ENCODE measurements around the gene STAM. TPM values are rescaled to one million over a fixed set of nuclear protein-coding genes. Genes with fewer than 3 reads are reported as not detected.

Gene STAM
- total RNA-seq, 6 donors from 2014 or later: 18.9 to 85.1 (median 31.2) TPM

DNA sequence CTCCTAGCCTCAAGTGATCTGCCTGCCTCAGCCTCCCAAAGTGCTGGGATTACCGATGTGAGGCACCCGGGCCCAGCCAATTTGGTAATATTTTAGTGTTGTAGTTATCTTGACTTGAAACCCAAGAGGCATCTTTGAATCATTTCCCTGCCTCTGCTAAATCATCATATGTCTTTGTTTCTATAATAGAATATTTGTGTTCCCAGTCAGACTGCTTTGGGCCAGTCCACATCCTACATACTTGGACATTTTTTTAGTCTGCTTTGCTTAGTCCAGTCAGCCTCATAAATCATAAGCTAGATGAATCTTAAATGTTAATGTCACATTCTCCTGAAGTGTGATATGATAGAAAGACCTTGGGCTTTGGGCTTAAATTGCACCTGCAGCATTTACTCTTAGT lies 5.9 kb downstream of the STAM start:
- H3K4me1 ChIP-seq: peaks cover 16 to 64% (median 38%) of the 10 kb centered on the region in 4 donors

GRCh38 chr10:17650416-17650815 lies 6.5 kb downstream of the STAM start:
- TF ChIP-seq POLR2AphosphoS5 (IDR thresholded peaks at IDR 0.05) (no peak), CTCF (IDR thresholded peaks at IDR 0.05) (no peak), EP300 (IDR thresholded peaks at IDR 0.05) (no peak), POLR2A (IDR thresholded peaks at IDR 0.05) (no peak)
- Histone ChIP-seq H3K4me3 (no peak overlapping the region), H3K9me3 (no peaks in the 10 kb centered on the region), H3K36me3 (peaks cover 0 to 7% (median 1%) of the 10 kb centered on the region in 4 donors), H3K27ac (peak overlapping the region in 1 of 4 donors; percentile 14), H3K4me1 (peaks cover 10 to 63% (median 33%) of the 10 kb centered on the region in 4 donors), H3K27me3 (no peaks in the 10 kb centered on the region)
- ATAC-seq (ENCODE audit: low FRiP score in 2 of 2) (no peak), DNase-seq (no peak)
- 88 to 92% methylated on average over 8 of the region's 8 CpGs for WGBS, 2 donors

More for the DNA sequence above, 5.9 kb downstream of the STAM start:
- no peak overlapping the region for H3K4me3 ChIP-seq
- peaks cover 0 to 7% (median 1%) of the 10 kb centered on the region in 4 donors for H3K36me3 ChIP-seq
- ATAC-seq (ENCODE audit: low FRiP score in 2 of 2): no peak
- no peak for DNase-seq
- TF ChIP-seq POLR2A (IDR thresholded peaks at IDR 0.05): no peak
- no peak for TF ChIP-seq EP300 (IDR thresholded peaks at IDR 0.05)
- no peak for TF ChIP-seq CTCF (IDR thresholded peaks at IDR 0.05)
- no peak for TF ChIP-seq POLR2AphosphoS5 (IDR thresholded peaks at IDR 0.05)
- no peaks in the 10 kb centered on the region for H3K9me3 ChIP-seq
- no peaks in the 10 kb centered on the region for H3K27me3 ChIP-seq
- WGBS, 2 donors: 90 to 96% methylated on average over 2 of the region's 2 CpGs
- peak overlapping the region in 1 of 4 donors; percentile 14 for H3K27ac ChIP-seq

GRCh38 chr10:17651896-17652295 lies 7.9 kb downstream of the STAM start:
- Histone ChIP-seq H3K9me3 (no peaks in the 10 kb centered on the region), H3K4me3 (no peak overlapping the region), H3K27ac (peak overlapping the region in 1 of 4 donors; percentile 44), H3K27me3 (no peaks in the 10 kb centered on the region), H3K36me3 (peaks cover 0 to 7% (median 1%) of the 10 kb centered on the region in 4 donors), H3K4me1 (peaks cover 0 to 63% (median 23%) of the 10 kb centered on the region in 4 donors)
- DNase-seq: no peak
- TF ChIP-seq CTCF (IDR thresholded peaks at IDR 0.05): no peak
- TF ChIP-seq EP300 (IDR thresholded peaks at IDR 0.05): no peak
- no peak for ATAC-seq (ENCODE audit: low FRiP score in 2 of 2)

- TF ChIP-seq POLR2AphosphoS5 (IDR thresholded peaks at IDR 0.05) (no peak), EP300 (IDR thresholded peaks at IDR 0.05) (no peak), POLR2A (IDR thresholded peaks at IDR 0.05) (no peak), CTCF (IDR thresholded peaks at IDR 0.05) (no peak)
- Histone ChIP-seq H3K9me3 (no peaks in the 10 kb centered on the region), H3K27ac (no peak overlapping the region), H3K4me1 (peaks cover 0 to 66% (median 18%) of the 10 kb centered on the region in 4 donors), H3K27me3 (no peaks in the 10 kb centered on the region), H3K36me3 (peaks cover 0 to 7% (median 1%) of the 10 kb centered on the region in 4 donors), H3K4me3 (no peak overlapping the region)
- DNase-seq: no peak
- ATAC-seq (ENCODE audit: low FRiP score in 2 of 2): peak in 1 of 2 donors; percentile 49
Measured at GRCh38 chr10:17652585-17652984, 8.6 kb downstream of the STAM start.

GRCh38 chr10:17655009-17655408 lies 11.1 kb downstream of the STAM start:
- Histone ChIP-seq H3K27ac (peak overlapping the region in 1 of 4 donors; percentile 14), H3K9me3 (no peaks in the 10 kb centered on the region), H3K27me3 (no peaks in the 10 kb centered on the region), H3K4me1 (peaks cover 0 to 51% (median 12%) of the 10 kb centered on the region in 4 donors), H3K4me3 (no peak overlapping the region), H3K36me3 (peaks cover 0 to 7% (median 0%) of the 10 kb centered on the region in 4 donors)
- 95 to 97% methylated on average over 3 of the region's 3 CpGs for WGBS, 2 donors
- DNase-seq (no peak), ATAC-seq (ENCODE audit: low FRiP score in 2 of 2) (no peak)
- TF ChIP-seq POLR2AphosphoS5 (IDR thresholded peaks at IDR 0.05) (no peak), POLR2A (IDR thresholded peaks at IDR 0.05) (no peak), CTCF (IDR thresholded peaks at IDR 0.05) (no peak), EP300 (IDR thresholded peaks at IDR 0.05) (no peak)
